Mammary epithelial cell (primary cell): ENCODE measurements around the gene CEP162.

Experiments used
- EZH2 ChIP-seq: IDR thresholded peaks from 2 replicates; pipeline ENCODE4 v1.6.1; 2012; ENCODE audit warnings: low read length, inconsistent platforms, borderline replicate concordance
- TF ChIP-seq, protein P1 (sequence below), 2 donors: IDR thresholded peaks in 1 of 2; conservative IDR thresholded peaks in 1 of 2; 2 replicates each; pipeline ENCODE4 v1.5.1; 2011 to 2012; ENCODE audit warnings: inconsistent platforms in 2 of 2, low read length in 2 of 2, mild to moderate bottlenecking in 2 of 2, control low read depth in 1 of 2, low read depth in 1 of 2; ENCODE audit not compliant: insufficient read depth in 1 of 2; ENCODE audit errors: extremely low read depth in 1 of 2

DNA sequence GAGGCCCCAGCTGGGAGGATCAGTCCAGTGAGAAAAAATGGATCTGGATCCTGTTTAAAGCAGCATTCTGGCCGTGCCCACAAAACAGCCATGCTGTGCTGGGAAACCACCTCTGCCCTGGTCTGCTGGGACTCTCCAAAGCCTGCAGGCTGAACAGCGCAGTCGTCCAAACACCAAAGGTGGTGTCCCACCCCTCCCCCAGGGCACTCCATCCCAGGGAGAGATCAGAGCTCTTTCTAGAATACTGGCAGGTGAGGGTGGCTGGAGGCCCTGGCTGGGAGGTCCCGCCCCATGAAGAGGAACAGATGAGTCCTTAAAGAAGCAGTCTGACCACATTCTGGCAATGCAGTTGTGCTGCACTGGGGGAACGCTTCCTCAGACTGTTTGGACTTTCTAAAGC is 109.3 kb downstream of the CEP162 start:
- TF ChIP-seq, protein P1, sequence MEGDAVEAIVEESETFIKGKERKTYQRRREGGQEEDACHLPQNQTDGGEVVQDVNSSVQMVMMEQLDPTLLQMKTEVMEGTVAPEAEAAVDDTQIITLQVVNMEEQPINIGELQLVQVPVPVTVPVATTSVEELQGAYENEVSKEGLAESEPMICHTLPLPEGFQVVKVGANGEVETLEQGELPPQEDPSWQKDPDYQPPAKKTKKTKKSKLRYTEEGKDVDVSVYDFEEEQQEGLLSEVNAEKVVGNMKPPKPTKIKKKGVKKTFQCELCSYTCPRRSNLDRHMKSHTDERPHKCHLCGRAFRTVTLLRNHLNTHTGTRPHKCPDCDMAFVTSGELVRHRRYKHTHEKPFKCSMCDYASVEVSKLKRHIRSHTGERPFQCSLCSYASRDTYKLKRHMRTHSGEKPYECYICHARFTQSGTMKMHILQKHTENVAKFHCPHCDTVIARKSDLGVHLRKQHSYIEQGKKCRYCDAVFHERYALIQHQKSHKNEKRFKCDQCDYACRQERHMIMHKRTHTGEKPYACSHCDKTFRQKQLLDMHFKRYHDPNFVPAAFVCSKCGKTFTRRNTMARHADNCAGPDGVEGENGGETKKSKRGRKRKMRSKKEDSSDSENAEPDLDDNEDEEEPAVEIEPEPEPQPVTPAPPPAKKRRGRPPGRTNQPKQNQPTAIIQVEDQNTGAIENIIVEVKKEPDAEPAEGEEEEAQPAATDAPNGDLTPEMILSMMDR (conservative IDR thresholded peaks at IDR 0.05 in 1 of 2, IDR thresholded peaks at IDR 0.05 in 1 of 2; ENCODE audit: extremely low read depth in 1 of 2, insufficient read depth in 1 of 2, low read depth in 1 of 2, low read length in 2 of 2) = no peak
- TF ChIP-seq EZH2 = no peak
